GM21367 (cell line): ENCODE data around the gene NOSIP.

Source experiments
- ATAC-seq: cut with Tn5 transposase; IDR thresholded peaks from one replicate; pipeline ENCODE4 v1.9.1; 2021; ENCODE audit not compliant: unreplicated experiment

NOSIP gene

GRCh38 chr19:49574206-49574755, 6.1 kb downstream of the NOSIP start:
- no peak for ATAC-seq

- no peak for ATAC-seq
Measured at GRCh38 chr19:49573425-49573824, 6.9 kb downstream of the NOSIP start.

GRCh38 chr19:49573009-49573408, 7.3 kb downstream of the NOSIP start:
- no peak for ATAC-seq

GRCh38 chr19:49570997-49571676, 9.2 kb downstream of the NOSIP start:
- no peak for ATAC-seq

GRCh38 chr19:49570138-49570856, 10.1 kb downstream of the NOSIP start:
- ATAC-seq: no peak

- no peak for ATAC-seq
Measured at GRCh38 chr19:49567861-49568441, 12.4 kb downstream of the NOSIP start.

GRCh38 chr19:49566302-49566701, 14.1 kb downstream of the NOSIP start:
- ATAC-seq: no peak

GRCh38 chr19:49565261-49565660, 15.1 kb downstream of the NOSIP start:
- ATAC-seq: no peak

GRCh38 chr19:49564616-49565045, 15.7 kb downstream of the NOSIP start:
- no peak for ATAC-seq

GRCh38 chr19:49560358-49560900, 19.9 kb downstream of the NOSIP start:
- ATAC-seq: no peak

- ATAC-seq: no peak
Measured at GRCh38 chr19:49559928-49560327, 20.4 kb downstream of the NOSIP start.

GRCh38 chr19:49559443-49559842, 20.9 kb downstream of the NOSIP start:
- no peak for ATAC-seq

- ATAC-seq: no peak
Measured at GRCh38 chr19:49558591-49558990, 21.8 kb downstream of the NOSIP start.

- ATAC-seq: no peak
Measured at GRCh38 chr19:49557641-49558325, 22.6 kb downstream of the NOSIP start.

- ATAC-seq: no peak
Measured at GRCh38 chr19:49556412-49557398, 23.7 kb downstream of the NOSIP start.

GRCh38 chr19:49555600-49556411, 24.6 kb downstream of the NOSIP start:
- ATAC-seq: no peak

GRCh38 chr19:49554701-49555181, 25.6 kb downstream of the NOSIP start:
- ATAC-seq: no peak

GRCh38 chr19:49553451-49554271, 26.7 kb downstream of the NOSIP start:
- no peak for ATAC-seq
